ENCODE data around the gene IFNW1.
"Not testable (repeated sequence)": the region's sequence is repeated elsewhere in the genome, so short reads cannot be mapped to it uniquely, and the experiment has no call there.

The IFNW1 gene

GRCh38 chr9:21137020-21137419 lies 4.6 kb downstream of the IFNW1 start:
- in situ Hi-C loops (cut with MboI; ENCODE audit: low sequenced_read_pairs, unreplicated experiment), result no loop called here
- no peak for DNase-seq (ENCODE audit: low spot score)
- TF ChIP-seq CTCF (IDR thresholded peaks at IDR 0.05; ENCODE audit: borderline replicate concordance, control extremely low read depth, extremely low read depth, insufficient read depth, missing control alignments), result no peak

- no peak for DNase-seq (ENCODE audit: low spot score)
- TF ChIP-seq CTCF (IDR thresholded peaks at IDR 0.05; ENCODE audit: borderline replicate concordance, control extremely low read depth, extremely low read depth, insufficient read depth, missing control alignments), result no peak
- in situ Hi-C loops (cut with MboI; ENCODE audit: low sequenced_read_pairs, unreplicated experiment), result no loop called here
Observed at GRCh38 chr9:21135736-21136135, 5.9 kb downstream of the IFNW1 start.

- in situ Hi-C loops (cut with MboI; ENCODE audit: low sequenced_read_pairs, unreplicated experiment); DNase-seq (ENCODE audit: low spot score): not testable (repeated sequence)
Observed at GRCh38 chr9:21128186-21128585, 13.4 kb downstream of the IFNW1 start.

GRCh38 chr9:21121595-21122251 lies 19.9 kb downstream of the IFNW1 start:
- in situ Hi-C loops (cut with MboI; ENCODE audit: low sequenced_read_pairs, unreplicated experiment), result loop anchor here (25.0 kb wide), 2 partner anchors 759 to 1184 kb away; no protein-coding TSS in a partner anchor
- DNase-seq (ENCODE audit: low spot score), result no peak
- TF ChIP-seq CTCF (IDR thresholded peaks at IDR 0.05; ENCODE audit: borderline replicate concordance, control extremely low read depth, extremely low read depth, insufficient read depth, missing control alignments), result no peak

GRCh38 chr9:21121079-21121478 lies 20.6 kb downstream of the IFNW1 start:
- no peak for DNase-seq (ENCODE audit: low spot score)
- in situ Hi-C loops (cut with MboI; ENCODE audit: low sequenced_read_pairs, unreplicated experiment), result loop anchor here (25.0 kb wide), 2 partner anchors 759 to 1184 kb away; no protein-coding TSS in a partner anchor
- no peak for TF ChIP-seq CTCF (IDR thresholded peaks at IDR 0.05; ENCODE audit: borderline replicate concordance, control extremely low read depth, extremely low read depth, insufficient read depth, missing control alignments)

GRCh38 chr9:21119093-21119770 lies 22.4 kb downstream of the IFNW1 start:
- in situ Hi-C loops (cut with MboI; ENCODE audit: low sequenced_read_pairs, unreplicated experiment), result loop anchor here (25.0 kb wide), 2 partner anchors 757 to 1182 kb away; no protein-coding TSS in a partner anchor
- DNase-seq (ENCODE audit: low spot score), result no peak
- TF ChIP-seq CTCF (IDR thresholded peaks at IDR 0.05; ENCODE audit: borderline replicate concordance, control extremely low read depth, extremely low read depth, insufficient read depth, missing control alignments), result no peak

- no peak for TF ChIP-seq CTCF (IDR thresholded peaks at IDR 0.05; ENCODE audit: borderline replicate concordance, control extremely low read depth, extremely low read depth, insufficient read depth, missing control alignments)
- in situ Hi-C loops (cut with MboI; ENCODE audit: low sequenced_read_pairs, unreplicated experiment), result loop anchor here (25.0 kb wide), 2 partner anchors 752 to 1177 kb away; no protein-coding TSS in a partner anchor
- no peak for DNase-seq (ENCODE audit: low spot score)
Observed at GRCh38 chr9:21114311-21114710, 27.3 kb downstream of the IFNW1 start.
